CD14-positive monocyte (primary cell): Measurements from ENCODE around the gene ATG13. TPM values are rescaled to one million over a fixed set of nuclear protein-coding genes. Genes with fewer than 3 reads are reported as not detected.

Experiments
- DNase-seq, 3 donors: peaks; one replicate each; pipeline ENCODE4 v3.0.0-alpha.2; 2011 to 2022
- H2AFZ ChIP-seq: 2 replicates; pipeline ENCODE4 v1.6.0; 2012; ENCODE audit warnings: mild to moderate bottlenecking, low read depth, low read length, inconsistent platforms; ENCODE audit not compliant: insufficient read depth, poor library complexity, severe bottlenecking
- H3K27ac ChIP-seq, 2 donors: 1 replicate in 1 of 2; 2 replicates in 1 of 2; pipeline ENCODE4 v1.5.1; 2012 to 2013; ENCODE audit warnings: low read length in 2 of 2, control low read depth in 1 of 2, inconsistent platforms in 1 of 2, low read depth in 1 of 2, mild to moderate bottlenecking in 1 of 2
- H3K27me3 ChIP-seq, 2 donors: one replicate each; pipeline versions ENCODE4 v1.6.0 to v1.6.1; 2011 to 2013; ENCODE audit warnings: low read length in 2 of 2; ENCODE audit not compliant: control insufficient read depth in 2 of 2, insufficient read depth in 2 of 2
- H3K36me3 ChIP-seq, 2 donors: replicated peaks in 1 of 2; 1 replicate in 1 of 2; 2 replicates in 1 of 2; pipeline versions ENCODE4 v1.5.1 to v1.6.1; 2012 to 2013; ENCODE audit warnings: low read length in 2 of 2, control low read depth in 1 of 2, inconsistent platforms in 1 of 2, mild to moderate bottlenecking in 1 of 2; ENCODE audit not compliant: insufficient read depth in 2 of 2, control insufficient read depth in 1 of 2
- H3K4me1 ChIP-seq, 2 donors: 1 replicate in 1 of 2; 2 replicates in 1 of 2; pipeline versions ENCODE4 v1.5.1 to v1.6.1; 2012 to 2013; ENCODE audit warnings: low read length in 2 of 2, control low read depth in 1 of 2, inconsistent platforms in 1 of 2, mild to moderate bottlenecking in 1 of 2, moderate library complexity in 1 of 2; ENCODE audit not compliant: insufficient read depth in 2 of 2, control insufficient read depth in 1 of 2
- H3K4me2 ChIP-seq: replicated peaks from 2 replicates; pipeline ENCODE3; 2012; ENCODE audit warnings: low read length, moderate library complexity, mild to moderate bottlenecking; ENCODE audit not compliant: poor library complexity, severe bottlenecking; ENCODE audit errors: extremely low read depth
- H3K4me3 ChIP-seq, 3 experiments: fragments of 200-600 bp in 1 of 3; sonication (generic) in 1 of 3; replicated peaks in 1 of 3; 1 replicate in 2 of 3; 2 replicates in 1 of 3; pipeline ENCODE4 v1.5.1; 2011 to 2013; ENCODE audit warnings: low read length in 3 of 3, mild to moderate bottlenecking in 3 of 3, control low read depth in 2 of 3, low read depth in 2 of 3, inconsistent platforms in 1 of 3, moderate library complexity in 1 of 3
- H3K79me2 ChIP-seq: 2 replicates; pipeline ENCODE4 v1.6.0; 2012; ENCODE audit warnings: mild to moderate bottlenecking, control low read depth, inconsistent platforms, low read length, moderate library complexity; ENCODE audit not compliant: insufficient read depth
- H3K9ac ChIP-seq: 2 replicates; pipeline ENCODE4 v1.6.0; 2017; ENCODE audit warnings: low read length, mild to moderate bottlenecking; ENCODE audit not compliant: insufficient read depth, poor library complexity, severe bottlenecking
- H3K9me3 ChIP-seq, 2 donors: replicated peaks in 1 of 2; 1 replicate in 1 of 2; 2 replicates in 1 of 2; pipeline versions ENCODE4 v1.5.1 to v1.6.1; 2012 to 2013; ENCODE audit warnings: low read length in 2 of 2, control low read depth in 1 of 2; ENCODE audit not compliant: control insufficient read depth in 1 of 2, insufficient read depth in 1 of 2
- H4K20me1 ChIP-seq: 2 replicates; pipeline ENCODE4 v1.6.0; 2012; ENCODE audit warnings: mild to moderate bottlenecking, low read length, control low read depth, moderate library complexity; ENCODE audit not compliant: insufficient read depth
- H3K27ac Mint-ChIP-seq, 7 donors: one replicate each; pipeline ENCODE4 v1.8.0; 2020; ENCODE audit warnings: mild to moderate bottlenecking in 7 of 7, mixed read lengths in 7 of 7, moderate library complexity in 6 of 7, inconsistent platforms in 2 of 7
- H3K27me3 Mint-ChIP-seq, 3 donors: one replicate each; pipeline ENCODE4 v1.8.0; 2021 to 2022; ENCODE audit warnings: low read depth in 3 of 3, mild to moderate bottlenecking in 3 of 3, mixed read lengths in 3 of 3, moderate library complexity in 3 of 3, inconsistent platforms in 1 of 3
- H3K36me3 Mint-ChIP-seq, 2 donors: one replicate each; pipeline ENCODE4 v1.8.0; 2020; ENCODE audit warnings: mixed read lengths in 2 of 2, inconsistent platforms in 1 of 2, mild to moderate bottlenecking in 1 of 2
- H3K4me1 Mint-ChIP-seq: one replicate; pipeline ENCODE4 v1.8.0; 2020; ENCODE audit warnings: mild to moderate bottlenecking, mixed read lengths
- H3K4me3 Mint-ChIP-seq, 2 donors: one replicate each; pipeline ENCODE4 v1.8.0; 2020; ENCODE audit warnings: mild to moderate bottlenecking in 2 of 2, mixed read lengths in 2 of 2, moderate library complexity in 1 of 2
- H3K9me3 Mint-ChIP-seq, 7 donors: one replicate each; pipeline ENCODE4 v1.8.0; 2020 to 2022; ENCODE audit warnings: mixed read lengths in 7 of 7, mild to moderate bottlenecking in 6 of 7, moderate library complexity in 6 of 7, inconsistent platforms in 2 of 7
- CTCF ChIP-seq: fragments of 200-600 bp; IDR thresholded peaks from one replicate; pipeline ENCODE4 v1.8.0; 2022; ENCODE audit warnings: antibody characterized with exemption, mild to moderate bottlenecking
- WGBS: methylation state at CpG from one replicate; pipeline ENCODE4 v1.1.5; 2013; ENCODE audit warnings: missing lambda C conversion rate; ENCODE audit not compliant: insufficient coverage; 5-methylcytosine and 5-hydroxymethylcytosine counted together
- intact Hi-C, 2 donors: fragments of 100-400 bp; cut with micrococcal nuclease; formaldehyde crosslinking; loops; one replicate each; pipeline versions ENCODE4 v1.15.0 to v1.15.1; 2023
- polyA plus RNA-seq, 3 donors: library from polyadenylated mRNA; depleted of rRNA in 1 of 3; unstranded in 2 of 3; stranded (reverse) in 1 of 3; fragments of 300-500 nt in 2 of 3; fragments of >200 nt in 1 of 3; fragmentation: Illumina TruSeq in 2 of 3; gene quantifications; 1 replicate in 2 of 3; 2 replicates in 1 of 3; pipeline ENCODE4 v1.2.3, GENCODE V29; 2012 to 2021

The ATG13 gene
- polyA plus RNA-seq, 3 donors, result 33.7 to 55.5 (median 51.2) TPM

DNA sequence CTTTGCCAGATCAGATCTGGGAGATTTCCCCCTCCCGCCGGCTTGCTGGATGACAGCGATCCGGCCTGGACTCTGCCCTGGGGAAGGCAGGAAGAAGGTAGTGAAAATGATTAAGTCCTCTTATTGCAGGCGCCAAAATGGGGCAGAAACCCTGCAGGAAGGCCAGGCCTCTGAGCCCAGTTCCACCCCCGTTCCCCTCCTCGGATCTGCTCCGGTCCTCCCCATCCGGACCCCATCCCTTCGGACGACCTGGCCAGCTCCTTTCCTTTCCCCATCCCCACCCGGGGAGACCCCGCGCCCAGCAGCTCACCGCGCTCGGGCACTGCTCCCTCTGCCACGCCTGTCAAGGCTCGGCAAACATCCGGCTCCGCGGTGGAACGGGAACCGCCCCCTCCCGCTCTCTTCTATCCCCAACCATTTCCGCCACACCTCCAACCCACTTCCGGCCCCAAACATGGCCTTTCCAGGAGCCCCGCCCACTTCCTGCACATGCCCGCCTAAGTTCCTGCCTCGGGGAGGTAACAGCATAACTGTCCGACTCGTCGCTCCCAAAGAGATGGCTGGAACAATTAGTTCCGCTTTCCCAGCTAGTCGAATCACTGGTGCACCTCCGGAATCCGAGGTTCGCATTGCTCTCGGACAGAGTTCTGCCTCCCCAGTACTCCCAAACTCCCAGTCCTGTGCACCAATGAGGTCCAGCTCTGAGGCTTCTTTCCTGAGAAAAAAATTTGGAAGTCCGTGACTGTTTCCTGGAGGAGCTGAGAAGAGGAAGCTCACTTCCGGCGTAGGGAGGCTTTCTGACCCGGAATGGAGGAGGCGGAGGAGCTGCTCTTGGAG, 83.1 kb downstream of the ATG13 start, which contains the start of the genes ARHGAP1 and ZNF408:
TSS of gene ARHGAP1 (minus strand) at position 379 of the 837 bp plus-strand sequence. CDS start 4,512 bp downstream, outside the sequence.
TSS of gene ZNF408 (plus strand) at position 791 of the 837 bp plus-strand sequence. CDS start at position 808, 17 bp downstream.
- H3K9ac ChIP-seq, result peak within 1 kb of the TSS; percentile 76
- peak within 1 kb of the TSS; percentile 96 to 98 for H3K4me3 Mint-ChIP-seq
- H3K36me3 ChIP-seq, result peaks cover 47 to 61% of the 10 kb centered on the region in 2 donors
- H3K4me1 ChIP-seq, result peaks cover 23 to 46% of the 10 kb centered on the region in 2 donors
- peak within 1 kb of the TSS; percentile 92 for H3K4me2 ChIP-seq
- peaks cover 0 to 3% (median 0%) of the 10 kb centered on the region in 3 donors for H3K27me3 Mint-ChIP-seq
- peaks cover 0 to 2% (median 0%) of the 10 kb centered on the region in 7 donors for H3K9me3 Mint-ChIP-seq
- no peaks in the 10 kb centered on the region for H3K27me3 ChIP-seq
- H3K9me3 ChIP-seq, result no peaks in the 10 kb centered on the region
- peak; percentile 97 to 99 (median 99) for DNase-seq
- H3K27ac Mint-ChIP-seq, result peak within 1 kb of the TSS; percentile 91 to 99 (median 98)
- no peak for TF ChIP-seq CTCF
- peak within 1 kb of the TSS; percentile 64 to 84 for H3K27ac ChIP-seq
- peaks cover 42 to 58% of the 10 kb centered on the region in 2 donors for H3K36me3 Mint-ChIP-seq
- H3K4me1 Mint-ChIP-seq, result peaks cover 40% of the 10 kb centered on the region
- H4K20me1 ChIP-seq, result peaks cover 51% of the 10 kb centered on the region
- intact Hi-C loops, result loop anchor here (2.0 to 10.0 kb wide), 4 partner anchors 30 to 474 kb away; partner anchors contain the start of genes ARFGAP2 (in 1 of the 2), ATG13 (in 1 of the 2), CSTPP1 (in 1 of the 2) and HARBI1 (in 1 of the 2)
- H3K4me3 ChIP-seq, result peak within 1 kb of the TSS; percentile 59 to 82 (median 68)
- H2AFZ ChIP-seq, result peak within 1 kb of the TSS; percentile 85
- WGBS, result under 1% methylated on average over 39 of the region's 44 CpGs
- peaks cover 92% of the 10 kb centered on the region for H3K79me2 ChIP-seq

DNA sequence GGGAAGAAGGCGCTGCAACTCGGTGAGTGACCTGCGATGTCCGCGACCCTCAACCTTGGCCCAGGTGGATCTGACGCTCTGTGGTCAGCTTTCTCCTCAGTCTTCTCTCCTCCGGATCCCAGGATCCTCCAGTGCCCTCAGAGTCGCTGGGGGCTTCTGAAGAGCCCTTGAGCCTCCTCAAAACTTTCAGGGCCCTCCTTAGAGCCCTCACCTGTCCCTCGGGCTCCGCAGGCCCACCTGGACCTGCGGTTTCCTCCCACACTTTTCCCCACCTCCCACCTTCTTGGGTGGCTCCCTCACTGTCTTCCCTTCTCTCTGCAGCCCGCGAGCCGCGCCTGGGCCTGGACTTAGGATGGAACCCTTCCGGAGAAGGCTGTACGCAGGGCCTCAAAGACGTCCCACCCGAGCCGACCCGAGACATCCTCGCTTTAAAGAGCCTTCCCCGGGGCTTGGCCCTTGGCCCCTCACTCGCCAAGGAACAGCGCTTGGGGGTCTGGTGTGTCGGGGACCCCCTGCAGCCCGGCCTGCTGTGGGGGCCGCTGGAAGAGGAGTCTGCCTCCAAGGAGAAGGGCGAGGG, 83.8 kb downstream of the ATG13 start:
- peaks cover 85% of the 10 kb centered on the region for H3K79me2 ChIP-seq
- H3K4me2 ChIP-seq, result peak overlapping the region; percentile 92
- peaks cover 23 to 46% of the 10 kb centered on the region in 2 donors for H3K4me1 ChIP-seq
- peaks cover 51% of the 10 kb centered on the region for H4K20me1 ChIP-seq
- peak overlapping the region; percentile 59 to 82 (median 68) for H3K4me3 ChIP-seq
- no peak for TF ChIP-seq CTCF
- H3K9ac ChIP-seq, result peak overlapping the region; percentile 76
- H3K27ac ChIP-seq, result peak overlapping the region; percentile 64 to 84
- no peaks in the 10 kb centered on the region for H3K27me3 ChIP-seq
- intact Hi-C loops, result loop anchor here (2.0 to 10.0 kb wide), 4 partner anchors 30 to 474 kb away; partner anchors contain the start of genes ARFGAP2 (in 1 of the 2), ATG13 (in 1 of the 2), CSTPP1 (in 1 of the 2) and HARBI1 (in 1 of the 2)
- H3K36me3 ChIP-seq, result peaks cover 47 to 61% of the 10 kb centered on the region in 2 donors
- peak overlapping the region; percentile 85 for H2AFZ ChIP-seq
- no peaks in the 10 kb centered on the region for H3K9me3 ChIP-seq
- no peak for DNase-seq
- Mint-ChIP-seq H3K4me3 (peak overlapping the region; percentile 96 to 98), H3K9me3 (peaks cover 0 to 2% (median 0%) of the 10 kb centered on the region in 7 donors), H3K36me3 (peaks cover 42 to 58% of the 10 kb centered on the region in 2 donors), H3K27ac (peak overlapping the region; percentile 91 to 99 (median 98)), H3K4me1 (peaks cover 40% of the 10 kb centered on the region), H3K27me3 (peaks cover 0 to 2% (median 0%) of the 10 kb centered on the region in 3 donors)
- WGBS, result 2% methylated on average over 28 of the region's 29 CpGs
